ENCODE data around the gene MRPL43. TPM values are rescaled to one million over a fixed set of nuclear protein-coding genes. Genes with fewer than 3 reads are reported as not detected.
"Not testable (repeated sequence)": the region's sequence is repeated elsewhere in the genome, so short reads cannot be mapped to it uniquely, and the experiment has no call there.

Gene MRPL43
- total RNA-seq, 2 donors from 2014 or later = 98.3 to 119 TPM

DNA sequence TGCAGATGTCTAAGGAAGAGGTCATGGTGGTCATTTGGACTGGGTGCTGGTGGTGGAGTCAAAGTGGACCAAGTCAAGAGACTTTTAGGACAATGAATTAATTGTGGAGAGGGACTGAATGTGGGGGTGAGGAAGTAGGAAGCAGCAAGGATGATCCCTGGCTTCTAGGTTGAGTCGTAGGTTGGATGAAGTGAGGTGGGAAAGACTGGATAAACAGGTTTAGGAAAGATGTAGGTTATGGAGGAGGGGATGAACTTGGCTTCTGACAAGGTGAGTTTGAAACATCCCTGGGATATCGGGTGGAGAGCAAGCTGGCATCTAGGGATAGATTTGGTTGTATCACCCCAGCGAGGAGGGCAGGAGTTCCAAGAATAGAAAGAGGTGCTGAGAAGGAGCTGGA lies 10.4 kb downstream of the MRPL43 start:
- Histone ChIP-seq H3K27ac (no peak overlapping the region), H3K27me3 (replicated peaks; ENCODE audit: insufficient read depth) (no peaks in the 10 kb centered on the region), H3K36me3 (peaks cover 0 to 8% of the 10 kb centered on the region in 2 donors), H3K4me1 (replicated peaks) (no peaks in the 10 kb centered on the region), H3K4me3 (no peak overlapping the region), H3K9me3 (no peaks in the 10 kb centered on the region)
- 56% methylated on average over 3 of the region's 3 CpGs for WGBS
- intact Hi-C loops (cut with DNase I) = no loop called here
- DNase-seq (ENCODE audit: low spot score) = no peak
- TF ChIP-seq POLR2AphosphoS5 (IDR thresholded peaks at IDR 0.05) (no peak), POLR2A (IDR thresholded peaks at IDR 0.05) (no peak), CTCF (IDR thresholded peaks at IDR 0.05) (no peak)

DNA sequence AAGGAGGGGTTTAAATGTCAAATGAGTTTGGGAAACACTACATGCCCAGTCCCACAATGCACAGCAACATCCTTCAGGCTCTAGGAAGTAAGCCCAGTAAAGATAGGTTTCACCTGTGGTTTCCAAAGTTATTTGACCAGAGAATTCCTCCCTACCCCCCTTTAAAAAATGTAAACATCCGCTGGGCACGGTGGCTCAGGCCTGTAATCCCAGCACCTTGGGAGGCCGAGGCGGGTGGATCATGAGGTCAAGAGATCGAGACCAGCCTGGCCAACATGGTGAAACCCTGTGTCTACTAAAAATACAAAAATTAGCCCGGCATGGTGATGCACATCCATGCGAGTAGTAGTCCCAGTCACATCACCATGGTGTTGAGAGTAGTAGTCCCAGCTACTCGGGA lies 11.9 kb downstream of the MRPL43 start:
- WGBS = 84% methylated on average over 8 of the region's 8 CpGs
- not testable (repeated sequence) for DNase-seq (ENCODE audit: low spot score)

GRCh38 chr10:100972904-100973535 lies 14.3 kb downstream of the MRPL43 start:
- H3K27ac ChIP-seq = no peak overlapping the region
- 92% methylated on average over 6 of the region's 6 CpGs for WGBS
- intact Hi-C loops (cut with DNase I) = no loop called here
- peaks cover 13% of the 10 kb centered on the region for H3K4me1 ChIP-seq (replicated peaks)
- H3K4me3 ChIP-seq = no peak overlapping the region
- TF ChIP-seq POLR2A (IDR thresholded peaks at IDR 0.05) (no peak), CTCF (IDR thresholded peaks at IDR 0.05) (no peak), POLR2AphosphoS5 (IDR thresholded peaks at IDR 0.05) (no peak)
- H3K9me3 ChIP-seq = no peaks in the 10 kb centered on the region
- no peak for DNase-seq (ENCODE audit: low spot score)
- H3K36me3 ChIP-seq = no peaks in the 10 kb centered on the region
- H3K27me3 ChIP-seq (replicated peaks; ENCODE audit: insufficient read depth) = no peaks in the 10 kb centered on the region

More for the DNA sequence above, 11.9 kb downstream of the MRPL43 start:
- H3K4me1 ChIP-seq (replicated peaks); intact Hi-C loops (cut with DNase I); H3K36me3 ChIP-seq; H3K9me3 ChIP-seq; H3K4me3 ChIP-seq; H3K27ac ChIP-seq; H3K27me3 ChIP-seq (replicated peaks; ENCODE audit: insufficient read depth): not testable (repeated sequence)

GRCh38 chr10:100972115-100972903 lies 15.0 kb downstream of the MRPL43 start:
- TF ChIP-seq POLR2A (IDR thresholded peaks at IDR 0.05) = no peak
- intact Hi-C loops (cut with DNase I) = no loop called here
- WGBS = 83% methylated on average over 13 of the region's 13 CpGs
- Histone ChIP-seq H3K36me3 (no peaks in the 10 kb centered on the region), H3K4me3 (no peak overlapping the region), H3K4me1 (replicated peaks) (peaks cover 13% of the 10 kb centered on the region), H3K9me3 (no peaks in the 10 kb centered on the region), H3K27ac (no peak overlapping the region), H3K27me3 (replicated peaks; ENCODE audit: insufficient read depth) (no peaks in the 10 kb centered on the region)
- DNase-seq (ENCODE audit: low spot score) = no peak

DNA sequence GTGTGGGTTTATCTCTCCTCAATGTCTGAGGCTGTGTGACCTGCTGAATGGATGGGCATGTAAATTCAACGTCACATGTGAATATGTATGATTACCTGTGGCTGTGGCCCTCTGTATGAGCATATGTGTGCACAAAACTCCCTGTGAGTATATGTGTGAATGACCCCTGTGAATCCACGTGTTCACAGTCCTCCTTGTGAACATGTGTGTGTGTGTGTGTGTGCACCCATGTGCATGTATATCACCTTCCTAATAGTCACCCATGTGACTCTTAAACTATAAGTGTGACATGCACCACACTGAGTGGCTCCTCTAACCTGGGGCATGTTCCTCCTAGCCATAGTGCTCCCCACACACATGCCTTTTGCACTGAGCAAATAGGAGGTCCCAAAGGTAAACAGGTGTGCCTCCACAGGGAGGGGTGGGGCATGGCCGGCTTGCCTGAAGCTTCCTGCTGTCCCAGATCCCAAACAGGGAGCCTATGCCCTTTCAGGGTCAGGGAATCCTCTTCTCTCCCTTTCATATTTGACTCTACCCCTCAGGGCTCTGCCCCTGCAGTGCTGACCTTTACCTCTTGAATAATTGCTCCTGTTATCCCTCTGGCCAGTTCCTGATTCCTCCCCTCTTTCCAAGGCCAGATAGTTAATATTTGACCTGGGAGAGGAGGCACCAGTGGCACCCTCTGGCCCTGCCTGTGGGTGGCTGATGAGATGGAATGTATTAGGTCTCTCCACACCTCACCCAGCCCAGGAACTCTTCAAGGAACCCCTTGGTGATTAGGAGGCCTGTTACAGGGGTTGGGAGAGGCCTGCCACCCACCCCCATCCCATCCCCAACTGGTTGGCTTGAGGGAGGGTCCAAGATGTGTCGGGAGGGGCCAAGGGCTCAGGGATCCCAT lies 16.1 kb downstream of the MRPL43 start:
- Histone ChIP-seq H3K9me3 (no peaks in the 10 kb centered on the region), H3K36me3 (peaks cover 0 to under 1% of the 10 kb centered on the region in 2 donors), H3K27me3 (replicated peaks; ENCODE audit: insufficient read depth) (no peaks in the 10 kb centered on the region), H3K4me1 (replicated peaks) (peaks cover 13% of the 10 kb centered on the region), H3K4me3 (peak overlapping the region in 1 of 2 donors; percentile 66), H3K27ac (no peak overlapping the region)
- TF ChIP-seq POLR2A (IDR thresholded peaks at IDR 0.05) = no peak
- no peak for TF ChIP-seq CTCF (IDR thresholded peaks at IDR 0.05)
- TF ChIP-seq POLR2AphosphoS5 (IDR thresholded peaks at IDR 0.05) = no peak
- intact Hi-C loops (cut with DNase I) = no loop called here
- DNase-seq (ENCODE audit: low spot score) = no peak
- WGBS = 65% methylated on average over 4 of the region's 4 CpGs
